Muscle layer of duodenum (tissue), 2 donors: ENCODE data around the gene NR5A2.

Source experiments
- H3K27ac ChIP-seq: one replicate; pipeline ENCODE4 v1.7.0; 2013; ENCODE audit warnings: mild to moderate bottlenecking, low read length
- H3K27me3 ChIP-seq: one replicate; pipeline ENCODE4 v1.7.0; 2013; ENCODE audit warnings: low read depth, mild to moderate bottlenecking, control low read depth, low read length
- H3K36me3 ChIP-seq, 2 donors: one replicate each; pipeline ENCODE4 v1.7.0; 2013; ENCODE audit warnings: low read length in 2 of 2, control low read depth in 1 of 2, mild to moderate bottlenecking in 1 of 2; ENCODE audit not compliant: insufficient read depth in 2 of 2, control insufficient read depth in 1 of 2
- H3K4me1 ChIP-seq, 2 donors: one replicate each; pipeline ENCODE4 v1.7.0; 2013; ENCODE audit warnings: low read length in 2 of 2, mild to moderate bottlenecking in 2 of 2, control low read depth in 1 of 2, moderate library complexity in 1 of 2; ENCODE audit not compliant: insufficient read depth in 2 of 2, control insufficient read depth in 1 of 2
- H3K4me3 ChIP-seq, 2 donors: one replicate each; pipeline ENCODE4 v1.7.0; 2013; ENCODE audit warnings: low read length in 2 of 2, low read depth in 1 of 2, mild to moderate bottlenecking in 1 of 2
- H3K9me3 ChIP-seq, 2 donors: one replicate each; pipeline ENCODE4 v1.7.0; 2013; ENCODE audit warnings: low read length in 2 of 2, control low read depth in 1 of 2, mild to moderate bottlenecking in 1 of 2; ENCODE audit not compliant: control insufficient read depth in 1 of 2
- donor health status: healthy.

Gene NR5A2

GRCh38 chr1:200172311-200172710, 144.8 kb downstream of the NR5A2 start:
- H3K36me3 ChIP-seq = no peaks in the 10 kb centered on the region
- H3K4me3 ChIP-seq = no peak overlapping the region
- H3K9me3 ChIP-seq = no peaks in the 10 kb centered on the region
- no peak overlapping the region for H3K27ac ChIP-seq
- H3K4me1 ChIP-seq = no peaks in the 10 kb centered on the region
- no peaks in the 10 kb centered on the region for H3K27me3 ChIP-seq

- Histone ChIP-seq H3K4me3 (no peak overlapping the region), H3K36me3 (no peaks in the 10 kb centered on the region), H3K27ac (no peak overlapping the region), H3K27me3 (no peaks in the 10 kb centered on the region), H3K9me3 (no peaks in the 10 kb centered on the region), H3K4me1 (no peaks in the 10 kb centered on the region)
These were observed 145.6 kb downstream of the NR5A2 start for GRCh38 chr1:200173097-200173618.

DNA sequence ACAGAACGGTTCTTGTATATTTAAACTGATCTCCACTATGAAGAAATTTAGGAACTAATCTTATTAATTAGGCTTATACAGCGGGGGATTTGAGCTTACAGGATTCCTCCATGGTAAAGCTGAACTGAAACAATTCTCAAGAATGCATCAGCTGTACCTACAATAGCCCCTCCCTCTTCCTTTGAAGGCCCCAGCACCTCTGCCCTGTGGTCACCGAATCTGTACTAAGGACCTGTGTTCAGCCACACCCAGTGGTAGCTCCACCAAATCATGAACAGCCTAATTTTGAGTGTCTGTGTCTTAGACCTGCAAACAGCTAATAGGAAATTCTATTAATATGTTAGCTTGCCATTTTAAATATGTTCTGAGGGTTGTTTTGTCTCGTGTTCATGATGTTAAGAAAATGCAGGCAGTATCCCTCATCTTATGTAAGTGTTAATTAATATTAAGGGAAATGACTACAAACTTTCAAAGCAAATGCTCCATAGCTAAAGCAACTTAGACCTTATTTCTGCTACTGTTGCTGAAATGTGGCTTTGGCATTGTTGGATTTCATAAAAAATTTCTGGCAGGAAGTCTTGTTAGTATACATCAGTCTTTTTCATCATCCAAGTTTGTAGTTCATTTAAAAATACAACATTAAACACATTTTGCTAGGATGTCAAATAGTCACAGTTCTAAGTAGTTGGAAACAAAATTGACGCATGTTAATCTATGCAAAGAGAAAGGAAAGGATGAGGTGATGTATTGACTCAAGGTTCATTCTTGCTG, 147.2 kb downstream of the NR5A2 start:
- Histone ChIP-seq H3K4me3 (no peak overlapping the region), H3K36me3 (no peaks in the 10 kb centered on the region), H3K9me3 (no peaks in the 10 kb centered on the region), H3K27me3 (no peaks in the 10 kb centered on the region), H3K4me1 (no peaks in the 10 kb centered on the region), H3K27ac (no peak overlapping the region)

- H3K36me3 ChIP-seq = no peaks in the 10 kb centered on the region
These were observed 148.7 kb downstream of the NR5A2 start for GRCh38 chr1:200176181-200176580.

GRCh38 chr1:200176798-200177197, 149.3 kb downstream of the NR5A2 start:
- Histone ChIP-seq H3K4me1 (no peaks in the 10 kb centered on the region), H3K9me3 (no peaks in the 10 kb centered on the region), H3K27me3 (no peaks in the 10 kb centered on the region), H3K36me3 (no peaks in the 10 kb centered on the region), H3K4me3 (no peak overlapping the region), H3K27ac (no peak overlapping the region)

More at GRCh38 chr1:200176181-200176580, 148.7 kb downstream of the NR5A2 start:
- no peak overlapping the region for H3K4me3 ChIP-seq
- no peaks in the 10 kb centered on the region for H3K27me3 ChIP-seq
- no peaks in the 10 kb centered on the region for H3K4me1 ChIP-seq
- no peak overlapping the region for H3K27ac ChIP-seq
- no peaks in the 10 kb centered on the region for H3K9me3 ChIP-seq

GRCh38 chr1:200178340-200178739, 150.8 kb downstream of the NR5A2 start:
- H3K4me3 ChIP-seq = no peak overlapping the region
- no peaks in the 10 kb centered on the region for H3K9me3 ChIP-seq
- no peaks in the 10 kb centered on the region for H3K27me3 ChIP-seq
- no peak overlapping the region for H3K27ac ChIP-seq
- H3K4me1 ChIP-seq = no peaks in the 10 kb centered on the region
- H3K36me3 ChIP-seq = no peaks in the 10 kb centered on the region

- Histone ChIP-seq H3K27me3 (no peaks in the 10 kb centered on the region), H3K9me3 (no peaks in the 10 kb centered on the region), H3K4me3 (no peak overlapping the region), H3K27ac (no peak overlapping the region), H3K36me3 (no peaks in the 10 kb centered on the region), H3K4me1 (peaks cover 3 to 6% of the 10 kb centered on the region in 2 donors)
These were observed 151.7 kb downstream of the NR5A2 start for GRCh38 chr1:200179126-200179780.

DNA sequence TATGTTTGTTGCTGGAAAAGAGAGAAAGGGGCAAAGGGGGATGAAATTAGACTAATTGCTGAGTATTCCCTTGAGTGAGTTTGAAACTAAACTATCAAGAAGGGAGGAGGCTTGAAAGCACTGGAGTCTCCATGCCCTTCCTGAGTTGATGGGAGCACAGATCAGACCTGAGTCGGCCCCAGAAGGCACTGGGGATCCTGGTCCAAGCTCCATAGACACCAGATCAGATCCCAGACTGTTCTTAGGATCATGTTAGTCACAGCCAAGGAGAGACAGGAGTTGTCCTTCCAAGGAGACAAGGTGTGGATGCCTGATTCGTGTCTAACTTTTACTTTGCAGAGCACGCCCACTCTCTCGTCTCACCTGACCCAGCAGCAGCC, 152.3 kb downstream of the NR5A2 start:
- H3K27me3 ChIP-seq = no peaks in the 10 kb centered on the region
- peaks cover 5 to 6% of the 10 kb centered on the region in 2 donors for H3K4me1 ChIP-seq
- H3K4me3 ChIP-seq = no peak overlapping the region
- H3K9me3 ChIP-seq = no peaks in the 10 kb centered on the region
- H3K27ac ChIP-seq = no peak overlapping the region
- H3K36me3 ChIP-seq = no peaks in the 10 kb centered on the region

GRCh38 chr1:200180821-200181220, 153.3 kb downstream of the NR5A2 start:
- Histone ChIP-seq H3K9me3 (no peaks in the 10 kb centered on the region), H3K27ac (no peak overlapping the region), H3K4me1 (peaks cover 5 to 6% of the 10 kb centered on the region in 2 donors), H3K27me3 (no peaks in the 10 kb centered on the region), H3K4me3 (no peak overlapping the region), H3K36me3 (no peaks in the 10 kb centered on the region)

- Histone ChIP-seq H3K36me3 (no peaks in the 10 kb centered on the region), H3K4me3 (no peak overlapping the region), H3K27ac (no peak overlapping the region), H3K4me1 (peaks cover 5 to 6% of the 10 kb centered on the region in 2 donors), H3K27me3 (no peaks in the 10 kb centered on the region), H3K9me3 (no peaks in the 10 kb centered on the region)
These were observed 154.4 kb downstream of the NR5A2 start for GRCh38 chr1:200181861-200182260.

DNA sequence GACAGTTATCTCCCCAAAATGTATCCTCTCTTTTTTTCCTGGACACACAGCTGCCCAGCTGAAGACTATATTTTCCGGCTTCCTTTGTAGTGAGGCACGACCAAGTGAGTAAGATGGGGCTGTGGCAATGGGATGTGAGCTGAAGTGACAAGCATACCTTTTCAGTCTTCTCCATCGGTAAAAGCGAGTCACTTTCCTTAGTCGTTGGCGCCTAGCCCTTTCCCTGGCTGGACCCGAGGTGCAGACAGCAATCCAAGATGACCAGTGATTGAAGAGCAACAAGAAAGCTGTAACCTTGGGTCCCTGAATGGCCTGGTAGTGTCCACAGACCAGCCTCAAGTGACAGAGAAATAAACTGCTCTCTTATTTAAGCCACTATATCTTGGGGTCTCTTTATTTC, 155.2 kb downstream of the NR5A2 start:
- no peaks in the 10 kb centered on the region for H3K27me3 ChIP-seq
- peaks cover 5 to 6% of the 10 kb centered on the region in 2 donors for H3K4me1 ChIP-seq
- no peak overlapping the region for H3K4me3 ChIP-seq
- H3K9me3 ChIP-seq = no peaks in the 10 kb centered on the region
- H3K36me3 ChIP-seq = no peaks in the 10 kb centered on the region
- no peak overlapping the region for H3K27ac ChIP-seq
